Right atrium auricular region (tissue), 2 donors: ENCODE data around the gene ITIH3. TPM values are rescaled to one million over a fixed set of nuclear protein-coding genes. Genes with fewer than 3 reads are reported as not detected.

ENCODE experiments used
- DNase-seq: peaks from one replicate; pipeline ENCODE4 v3.0.0-alpha.2; 2019; ENCODE audit warnings: low spot score
- H3K27ac ChIP-seq, 2 donors: fragments of 200-600 bp; sonication (generic); 1 replicate in 1 of 2; 2 replicates in 1 of 2; pipeline ENCODE4 v1.5.1; 2016 to 2019
- H3K27me3 ChIP-seq, 2 donors: fragments of 200-600 bp; sonication (generic); one replicate each; pipeline versions ENCODE4 v1.5.1 to v1.6.0; 2017 to 2019
- H3K36me3 ChIP-seq: fragments of 200-600 bp; sonication (generic); one replicate; pipeline ENCODE4 v1.5.1; 2016
- H3K4me1 ChIP-seq, 2 donors: fragments of 200-600 bp; sonication (generic); one replicate each; pipeline versions ENCODE4 v1.5.1 to v1.6.0; 2017 to 2019
- H3K4me3 ChIP-seq, 2 donors: fragments of 200-600 bp; sonication (generic); 1 replicate in 1 of 2; 2 replicates in 1 of 2; pipeline ENCODE4 v1.5.1; 2017 to 2019; ENCODE audit warnings: mild to moderate bottlenecking in 1 of 2, moderate library complexity in 1 of 2
- H3K9me3 ChIP-seq, 2 donors: fragments of 200-600 bp; sonication (generic); one replicate each; pipeline ENCODE4 v1.5.1; 2019
- total RNA-seq, 2 donors: library from RNA; depleted of rRNA; stranded (reverse); fragments of >200 nt; gene quantifications; one replicate each; pipeline ENCODE4 v1.1.0, GENCODE V29; 2016
- TF ChIP-seq, protein P1 (sequence below), 2 donors: fragments of 200-600 bp; sonication (generic); IDR thresholded peaks; one replicate each; pipeline ENCODE4 v1.5.1; 2019; ENCODE audit warnings: antibody characterized with exemption in 2 of 2

Gene ITIH3
- total RNA-seq, result 1 to 10 TPM in 1 of 2 donors, under 1 TPM in 1; 0.19 to 2.1 TPM

- H3K9me3 ChIP-seq, result no peaks in the 10 kb centered on the region
- DNase-seq, result peak; percentile 65
- TF ChIP-seq, protein P1, sequence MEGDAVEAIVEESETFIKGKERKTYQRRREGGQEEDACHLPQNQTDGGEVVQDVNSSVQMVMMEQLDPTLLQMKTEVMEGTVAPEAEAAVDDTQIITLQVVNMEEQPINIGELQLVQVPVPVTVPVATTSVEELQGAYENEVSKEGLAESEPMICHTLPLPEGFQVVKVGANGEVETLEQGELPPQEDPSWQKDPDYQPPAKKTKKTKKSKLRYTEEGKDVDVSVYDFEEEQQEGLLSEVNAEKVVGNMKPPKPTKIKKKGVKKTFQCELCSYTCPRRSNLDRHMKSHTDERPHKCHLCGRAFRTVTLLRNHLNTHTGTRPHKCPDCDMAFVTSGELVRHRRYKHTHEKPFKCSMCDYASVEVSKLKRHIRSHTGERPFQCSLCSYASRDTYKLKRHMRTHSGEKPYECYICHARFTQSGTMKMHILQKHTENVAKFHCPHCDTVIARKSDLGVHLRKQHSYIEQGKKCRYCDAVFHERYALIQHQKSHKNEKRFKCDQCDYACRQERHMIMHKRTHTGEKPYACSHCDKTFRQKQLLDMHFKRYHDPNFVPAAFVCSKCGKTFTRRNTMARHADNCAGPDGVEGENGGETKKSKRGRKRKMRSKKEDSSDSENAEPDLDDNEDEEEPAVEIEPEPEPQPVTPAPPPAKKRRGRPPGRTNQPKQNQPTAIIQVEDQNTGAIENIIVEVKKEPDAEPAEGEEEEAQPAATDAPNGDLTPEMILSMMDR (IDR thresholded peaks at IDR 0.05), result no peak
- H3K27ac ChIP-seq, result peak within 1 kb of the TSS in 1 of 2 donors; percentile 3
- H3K4me1 ChIP-seq, result no peaks in the 10 kb centered on the region
- H3K36me3 ChIP-seq, result no peaks in the 10 kb centered on the region
- no peaks in the 10 kb centered on the region for H3K27me3 ChIP-seq
- no peak within 1 kb of the TSS for H3K4me3 ChIP-seq
Observed at GRCh38 chr3:52794612-52795099, at the start of gene ITIH3. ITIH3 (plus strand) TSS chr3:52794796; CDS start chr3:52794804, 8 bp downstream.

DNA sequence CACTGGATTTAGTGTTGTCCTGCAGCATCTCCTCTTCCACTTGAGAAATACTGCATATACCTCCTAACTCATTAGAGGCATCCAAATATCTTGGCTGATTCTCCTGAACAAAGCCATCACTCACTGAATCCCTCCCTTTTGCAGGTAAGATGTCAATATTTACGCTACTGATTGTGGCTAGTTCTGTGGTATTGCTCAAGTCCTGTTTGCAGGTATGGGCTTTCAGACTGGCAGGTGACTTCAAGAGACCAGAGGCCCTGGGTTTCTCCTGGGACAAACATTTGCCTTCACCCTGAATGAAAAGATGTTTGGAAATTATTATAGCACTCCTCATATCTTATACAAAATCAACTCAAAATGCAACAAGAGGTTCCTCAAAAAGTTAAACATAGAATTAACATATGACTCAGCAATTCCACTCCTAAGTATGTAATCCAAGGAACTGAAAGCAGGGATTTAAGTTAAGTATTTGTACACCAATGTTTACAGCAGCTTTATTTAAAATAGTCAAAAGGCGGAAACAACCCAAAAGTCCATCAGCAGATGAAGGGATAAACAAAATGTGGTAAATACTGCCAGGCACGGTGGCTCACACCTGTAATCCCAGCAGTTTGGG lies 42.4 kb upstream of the ITIH3 start:
- Histone ChIP-seq H3K4me3 (no peak overlapping the region), H3K4me1 (no peaks in the 10 kb centered on the region), H3K27ac (no peak overlapping the region), H3K27me3 (no peaks in the 10 kb centered on the region), H3K36me3 (peaks cover 61% of the 10 kb centered on the region), H3K9me3 (no peaks in the 10 kb centered on the region)
- DNase-seq, result no peak
- TF ChIP-seq, protein P1 (IDR thresholded peaks at IDR 0.05), result no peak

DNA sequence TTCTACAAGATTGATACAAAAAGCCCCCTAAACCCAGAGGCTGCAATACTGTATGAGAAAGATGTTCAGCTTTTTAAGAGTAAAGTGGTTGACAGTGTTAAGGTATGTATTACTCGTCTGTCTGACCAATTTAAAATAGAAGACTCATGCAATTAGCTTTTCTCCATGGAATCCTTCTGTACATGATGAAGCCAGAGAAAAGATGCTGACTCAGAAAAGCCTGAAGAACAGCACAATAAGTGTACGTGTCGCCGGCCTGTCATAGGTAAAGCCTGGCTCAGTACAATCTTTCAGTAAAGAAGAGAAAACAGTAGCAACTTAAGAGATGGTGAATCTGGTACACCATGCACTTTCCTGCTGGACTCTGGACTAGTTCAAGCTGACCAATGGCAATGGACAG lies 40.2 kb upstream of the ITIH3 start:
- Histone ChIP-seq H3K4me1 (no peaks in the 10 kb centered on the region), H3K27ac (no peak overlapping the region), H3K36me3 (peaks cover 51% of the 10 kb centered on the region), H3K9me3 (no peaks in the 10 kb centered on the region), H3K4me3 (no peak overlapping the region), H3K27me3 (no peaks in the 10 kb centered on the region)
- DNase-seq, result no peak
- TF ChIP-seq, protein P1 (IDR thresholded peaks at IDR 0.05), result no peak

DNA sequence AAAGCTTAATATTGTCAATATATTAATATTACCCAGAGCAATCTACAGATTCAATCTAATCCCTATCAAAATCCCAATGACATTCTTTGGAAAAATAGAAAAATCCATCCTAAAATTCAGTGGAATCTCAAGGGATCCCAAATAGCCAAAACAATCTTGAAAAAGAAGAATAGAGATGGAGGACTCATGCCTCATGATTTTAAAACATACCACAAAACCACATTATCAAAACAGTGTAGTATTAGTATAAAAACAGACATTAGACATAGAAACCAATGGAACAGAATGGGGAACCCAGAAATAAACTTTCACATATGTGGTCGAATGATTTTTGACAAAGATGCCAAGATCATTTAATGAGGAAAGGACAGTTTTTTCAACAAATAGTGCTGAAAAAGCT lies 38.5 kb upstream of the ITIH3 start:
- Histone ChIP-seq H3K4me1 (no peaks in the 10 kb centered on the region), H3K9me3 (no peaks in the 10 kb centered on the region), H3K27ac (no peak overlapping the region), H3K4me3 (no peak overlapping the region), H3K27me3 (no peaks in the 10 kb centered on the region), H3K36me3 (peaks cover 40% of the 10 kb centered on the region)
- DNase-seq, result no peak
- TF ChIP-seq, protein P1 (IDR thresholded peaks at IDR 0.05), result no peak

DNA sequence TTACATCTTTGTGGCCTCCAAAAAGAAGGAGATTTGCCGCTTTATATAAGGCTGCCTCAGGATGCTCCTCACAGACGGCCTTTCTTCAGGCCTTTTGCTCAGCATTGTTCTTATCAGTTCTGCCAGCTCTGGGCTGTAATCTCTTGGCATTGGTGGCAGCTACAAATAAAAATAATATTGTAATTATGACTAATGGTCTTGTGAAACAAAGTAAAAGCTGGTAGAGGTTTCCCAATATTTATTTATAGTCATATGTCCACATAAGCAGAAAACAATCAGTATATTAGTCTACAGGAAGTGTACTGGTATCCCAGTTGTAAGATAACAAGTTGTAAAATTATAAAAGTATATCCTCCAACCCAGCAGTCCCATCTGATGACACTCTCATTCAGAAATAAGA lies 31.1 kb upstream of the ITIH3 start:
- DNase-seq, result no peak
- H3K27ac ChIP-seq, result peak overlapping the region in 1 of 2 donors; percentile 49
- peaks cover 0 to 8% of the 10 kb centered on the region in 2 donors for H3K4me1 ChIP-seq
- no peaks in the 10 kb centered on the region for H3K9me3 ChIP-seq
- no peaks in the 10 kb centered on the region for H3K27me3 ChIP-seq
- TF ChIP-seq, protein P1 (IDR thresholded peaks at IDR 0.05), result no peak
- H3K36me3 ChIP-seq, result peaks cover 61% of the 10 kb centered on the region
- H3K4me3 ChIP-seq, result no peak overlapping the region
